ENCODE results near the gene PLD5.

GRCh38 chr1:242178436-242178835, 346.1 kb downstream of the PLD5 start:
- TF ChIP-seq SP2 (CRISPR knock-in tag; IDR thresholded peaks at IDR 0.05), result no peak
- no peak for TF ChIP-seq ZFX (CRISPR knock-in tag; IDR thresholded peaks at IDR 0.05; ENCODE audit: low read depth)
- TF ChIP-seq MYNN (CRISPR knock-in tag; IDR thresholded peaks at IDR 0.05; ENCODE audit: low read depth), result no peak
- no peak for TF ChIP-seq CTCF (CRISPR knock-in tag; IDR thresholded peaks at IDR 0.05)
- no peak for TF ChIP-seq REST (IDR thresholded peaks at IDR 0.05; ENCODE audit: borderline replicate concordance in 1 of 2, low read depth in 1 of 2, low read length in 2 of 2)
- no peak for TF ChIP-seq BRCA1 (CRISPR knock-in tag; IDR thresholded peaks at IDR 0.05)
